ENCODE measurements around the gene ELAVL4.

The ELAVL4 gene

GRCh38 chr1:50108497-50109059 is at the start of gene ELAVL4:
TSS of gene ELAVL4 (plus strand) at chr1:50108920. CDS start at chr1:50109190, 270 bp downstream.
- DNase-seq (ENCODE audit: low spot score) = no peak

- no peak for DNase-seq (ENCODE audit: low spot score)
These were observed 48.4 kb upstream of the ELAVL4 start for GRCh38 chr1:50060279-50060678.

- DNase-seq (ENCODE audit: low spot score) = no peak
These were observed 41.9 kb upstream of the ELAVL4 start for GRCh38 chr1:50066806-50067205.

- no peak for DNase-seq (ENCODE audit: low spot score)
These were observed 33.8 kb upstream of the ELAVL4 start for GRCh38 chr1:50074931-50075330.

- no peak for DNase-seq (ENCODE audit: low spot score)
These were observed 31.4 kb upstream of the ELAVL4 start for GRCh38 chr1:50077273-50077672.

- no peak for DNase-seq (ENCODE audit: low spot score)
These were observed 27.7 kb upstream of the ELAVL4 start for GRCh38 chr1:50080904-50081586.

GRCh38 chr1:50084389-50084788 is 24.3 kb upstream of the ELAVL4 start:
- DNase-seq (ENCODE audit: low spot score) = no peak

- DNase-seq (ENCODE audit: low spot score) = no peak
These were observed 17.7 kb upstream of the ELAVL4 start for GRCh38 chr1:50091068-50091467.

- no peak for DNase-seq (ENCODE audit: low spot score)
These were observed 13.0 kb upstream of the ELAVL4 start for GRCh38 chr1:50095716-50096115.

GRCh38 chr1:50097021-50097679 is 11.6 kb upstream of the ELAVL4 start:
- DNase-seq (ENCODE audit: low spot score) = no peak

GRCh38 chr1:50097791-50098190 is 10.9 kb upstream of the ELAVL4 start:
- DNase-seq (ENCODE audit: low spot score) = no peak

GRCh38 chr1:50098591-50099021 is 10.1 kb upstream of the ELAVL4 start:
- DNase-seq (ENCODE audit: low spot score) = no peak

- no peak for DNase-seq (ENCODE audit: low spot score)
These were observed 9.1 kb upstream of the ELAVL4 start for GRCh38 chr1:50099654-50100053.

- DNase-seq (ENCODE audit: low spot score) = no peak
These were observed 5.1 kb upstream of the ELAVL4 start for GRCh38 chr1:50103615-50104081.

GRCh38 chr1:50105433-50105832 is 3.3 kb upstream of the ELAVL4 start:
- DNase-seq (ENCODE audit: low spot score) = no peak

- no peak for DNase-seq (ENCODE audit: low spot score)
These were observed 2.5 kb upstream of the ELAVL4 start for GRCh38 chr1:50106095-50106761.

GRCh38 chr1:50109116-50109515 is 396 bp downstream of the ELAVL4 start:
- no peak for DNase-seq (ENCODE audit: low spot score)

- no peak for DNase-seq (ENCODE audit: low spot score)
These were observed 941 bp downstream of the ELAVL4 start for GRCh38 chr1:50109647-50110075.

GRCh38 chr1:50110151-50110550 is 1.4 kb downstream of the ELAVL4 start:
- no peak for DNase-seq (ENCODE audit: low spot score)

- DNase-seq (ENCODE audit: low spot score) = no peak
These were observed 1.9 kb downstream of the ELAVL4 start for GRCh38 chr1:50110656-50111055.

GRCh38 chr1:50111503-50111902 is 2.8 kb downstream of the ELAVL4 start:
- DNase-seq (ENCODE audit: low spot score) = no peak

GRCh38 chr1:50112193-50112592 is 3.5 kb downstream of the ELAVL4 start:
- DNase-seq (ENCODE audit: low spot score) = no peak

- DNase-seq (ENCODE audit: low spot score) = no peak
These were observed 14.4 kb downstream of the ELAVL4 start for GRCh38 chr1:50123071-50123470.
